Activated B cell treated with CpG ODN at 0.5 μM for 24 hours (primary cell): ENCODE data around the gene HOMEZ. TPM values are rescaled to one million over a fixed set of nuclear protein-coding genes. Genes with fewer than 3 reads are reported as not detected.

Experiments used
- ATAC-seq: fragments of 200-7000 bp; cut with Tn5 transposase; one replicate; pipeline ENCODE4 v1.10.0; 2021; ENCODE audit warnings: low read depth, mild to moderate bottlenecking, moderate library complexity
- CTCF ChIA-PET: fragments of 350-600 bp; sonication (Branson Sonifier 250); formaldehyde crosslinking; loops from one replicate; lab custom pipeline; 2021; ENCODE audit warnings: antibody characterized with exemption; lab: Charles Lee
- POLR2A ChIA-PET: fragments of 350-600 bp; sonication (Branson Sonifier 250); formaldehyde crosslinking; loops from one replicate; lab custom pipeline; 2021; ENCODE audit warnings: antibody characterized with exemption; lab: Charles Lee
- DNase-seq: peaks from one replicate; pipeline ENCODE4 v3.0.0; 2022
- H3K27ac Mint-ChIP-seq: one replicate; pipeline ENCODE4 v1.8.0; 2020; ENCODE audit warnings: mixed read lengths
- H3K27me3 Mint-ChIP-seq: one replicate; pipeline ENCODE4 v1.8.0; 2021; ENCODE audit warnings: mixed read lengths
- H3K36me3 Mint-ChIP-seq: one replicate; pipeline ENCODE4 v1.8.0; 2021; ENCODE audit warnings: low read depth, mixed read lengths
- H3K4me1 Mint-ChIP-seq: one replicate; pipeline ENCODE4 v1.8.0; 2021; ENCODE audit warnings: mixed read lengths
- H3K4me3 Mint-ChIP-seq: one replicate; pipeline ENCODE4 v1.8.0; 2020; ENCODE audit warnings: mild to moderate bottlenecking, mixed read lengths
- H3K9me3 Mint-ChIP-seq: one replicate; pipeline ENCODE4 v1.8.0; 2020; ENCODE audit warnings: mixed read lengths
- CTCF ChIP-seq: fragments of 200-600 bp; IDR thresholded peaks from one replicate; pipeline ENCODE4 v1.8.0; 2022; ENCODE audit warnings: antibody characterized with exemption, mild to moderate bottlenecking
- intact Hi-C: fragments of 100-400 bp; cut with micrococcal nuclease; formaldehyde crosslinking; loops from one replicate; pipeline ENCODE4 v1.15.1; 2024
- total RNA-seq: library from RNA; stranded (reverse); gene quantifications from 2 replicates; pipeline ENCODE4 v1.2.3, GENCODE V29; 2022

HOMEZ gene
- total RNA-seq, 1 donor from 2014 or later, result 11.5 TPM

GRCh38 chr14:23297096-23297495 lies 11.2 kb upstream of the HOMEZ start:
- no peak for TF ChIP-seq CTCF
- CTCF ChIA-PET, result interaction anchor here (0.8 to 2.4 kb wide), 4 partner anchors 10 to 176 kb away, joined by 3 to 14 read pairs (median 6); partner anchors contain the start of genes HOMEZ and PABPN1
- Mint-ChIP-seq H3K9me3 (no peaks in the 10 kb centered on the region), H3K36me3 (peaks cover 24% of the 10 kb centered on the region), H3K27me3 (no peaks in the 10 kb centered on the region), H3K27ac (no peak overlapping the region), H3K4me3 (no peak overlapping the region), H3K4me1 (peaks cover 25% of the 10 kb centered on the region)
- intact Hi-C loops, result loop anchor here (5.0 kb wide), 1 partner anchor 220 kb away; no protein-coding TSS in a partner anchor
- DNase-seq (no peak), ATAC-seq (no peak)
- POLR2A ChIA-PET, result interaction anchor here (1.0 to 1.5 kb wide), 3 partner anchors 10 to 24 kb away, joined by 3 to 7 read pairs (median 3); partner anchors contain the start of genes BCL2L2, HOMEZ and PABPN1

GRCh38 chr14:23296012-23296777 lies 10.3 kb upstream of the HOMEZ start:
- no peak for DNase-seq
- no peaks in the 10 kb centered on the region for H3K27me3 Mint-ChIP-seq
- CTCF ChIA-PET, result interaction anchor here (0.6 to 2.4 kb wide), 6 partner anchors 10 to 175 kb away, joined by 3 to 14 read pairs (median 4); partner anchors contain the start of genes HOMEZ and PABPN1
- intact Hi-C loops, result loop anchor here (5.0 kb wide), 1 partner anchor 219 kb away; no protein-coding TSS in a partner anchor
- H3K36me3 Mint-ChIP-seq, result peaks cover 24% of the 10 kb centered on the region
- H3K4me1 Mint-ChIP-seq, result peaks cover 25% of the 10 kb centered on the region
- no peak overlapping the region for H3K4me3 Mint-ChIP-seq
- POLR2A ChIA-PET, result interaction anchor here (1.0 to 2.8 kb wide), 3 partner anchors 10 to 25 kb away, joined by 3 to 14 read pairs (median 7); partner anchors contain the start of genes BCL2L2, HOMEZ and PABPN1
- no peaks in the 10 kb centered on the region for H3K9me3 Mint-ChIP-seq
- TF ChIP-seq CTCF, result no peak
- H3K27ac Mint-ChIP-seq, result no peak overlapping the region
- no peak for ATAC-seq

GRCh38 chr14:23294734-23295561 lies 9.0 kb upstream of the HOMEZ start:
- no peaks in the 10 kb centered on the region for H3K9me3 Mint-ChIP-seq
- DNase-seq, result peak; percentile 30
- no peak overlapping the region for H3K27ac Mint-ChIP-seq
- TF ChIP-seq CTCF, result no peak
- H3K4me1 Mint-ChIP-seq, result peaks cover 15% of the 10 kb centered on the region
- peaks cover 24% of the 10 kb centered on the region for H3K36me3 Mint-ChIP-seq
- intact Hi-C loops, result loop anchor here (1.0 to 5.0 kb wide), 5 partner anchors 9 to 218 kb away; partner anchors contain the start of gene HOMEZ
- peak; percentile 88 for ATAC-seq
- H3K27me3 Mint-ChIP-seq, result no peaks in the 10 kb centered on the region
- CTCF ChIA-PET, result interaction anchor here (0.7 to 2.4 kb wide), 3 partner anchors 8 to 26 kb away, joined by 3 to 14 read pairs (median 6); partner anchors contain the start of genes HOMEZ and PABPN1
- H3K4me3 Mint-ChIP-seq, result no peak overlapping the region
- POLR2A ChIA-PET, result interaction anchor here (1.2 to 2.8 kb wide), 3 partner anchors 9 to 26 kb away, joined by 5 to 14 read pairs (median 6); partner anchors contain the start of genes HOMEZ and PABPN1

GRCh38 chr14:23286902-23287479 lies 1.1 kb upstream of the HOMEZ start:
- TF ChIP-seq CTCF, result no peak
- peak overlapping the region; percentile 90 for H3K27ac Mint-ChIP-seq
- peaks cover 7% of the 10 kb centered on the region for H3K36me3 Mint-ChIP-seq
- DNase-seq (no peak), ATAC-seq (no peak)
- peaks cover 18% of the 10 kb centered on the region for H3K4me1 Mint-ChIP-seq
- intact Hi-C loops, result loop anchor here (1.0 kb wide), 4 partner anchors 8 to 182 kb away; partner anchors contain the start of genes NGDN and PABPN1
- ChIA-PET CTCF (interaction anchor here (0.9 to 2.0 kb wide), 5 partner anchors 9 to 166 kb away, joined by 3 to 14 read pairs (median 6); no protein-coding TSS in a partner anchor), POLR2A (interaction anchor here (1.3 to 3.4 kb wide), 4 partner anchors 8 to 192 kb away, joined by 13 to 44 read pairs (median 24); partner anchors contain the start of genes ACIN1, C14orf119, PABPN1 and PPP1R3E)
- H3K9me3 Mint-ChIP-seq, result no peaks in the 10 kb centered on the region
- H3K4me3 Mint-ChIP-seq, result peak overlapping the region; percentile 96
- H3K27me3 Mint-ChIP-seq, result no peaks in the 10 kb centered on the region
